Head of caudate nucleus (tissue), 42 donors: Measurements from ENCODE around the gene CMIP.

Experiments used
- DNase-seq, 42 donors: peaks; one replicate each; pipeline versions ENCODE4 v3.0.0 to v3.0.0-alpha.2; 2020 to 2021; ENCODE audit warnings: mixed read lengths in 7 of 42
- intact Hi-C: fragments of 100-400 bp; cut with DNase I; formaldehyde crosslinking; loops from one replicate; pipeline ENCODE4 v1.15.0; 2022

The CMIP gene

GRCh38 chr16:81699596-81699995 is 255.0 kb downstream of the CMIP start:
- intact Hi-C loops, result loop anchor here (10.0 kb wide), 1 partner anchor 75 kb away; no protein-coding TSS in a partner anchor
- no peak for DNase-seq

- DNase-seq, result peak in 14 of 42 donors; percentile 24 to 73 (median 42)
- intact Hi-C loops, result no loop called here
Measured at GRCh38 chr16:81700071-81700779, 255.6 kb downstream of the CMIP start.

GRCh38 chr16:81700780-81701165 is 256.2 kb downstream of the CMIP start:
- no peak for DNase-seq
- intact Hi-C loops, result no loop called here

GRCh38 chr16:81701296-81701970 is 256.8 kb downstream of the CMIP start:
- intact Hi-C loops, result no loop called here
- no peak for DNase-seq

- intact Hi-C loops, result no loop called here
Measured at GRCh38 chr16:81702506-81702905, 257.9 kb downstream of the CMIP start.

GRCh38 chr16:81703177-81704155 is 258.9 kb downstream of the CMIP start:
- DNase-seq, result peak in 28 of 42 donors; percentile 31 to 78 (median 57)
- intact Hi-C loops, result no loop called here

More at GRCh38 chr16:81702506-81702905, 257.9 kb downstream of the CMIP start:
- DNase-seq, result no peak

- intact Hi-C loops, result no loop called here
- DNase-seq, result no peak
Measured at GRCh38 chr16:81705261-81705660, 260.7 kb downstream of the CMIP start.

- DNase-seq, result peak in 7 of 42 donors; percentile 39 to 71 (median 47)
Measured at GRCh38 chr16:81706327-81707295, 262.0 kb downstream of the CMIP start.

GRCh38 chr16:81707411-81708265 is 263.0 kb downstream of the CMIP start:
- intact Hi-C loops, result no loop called here
- DNase-seq, result peak in 10 of 42 donors; percentile 28 to 64 (median 49)

More at GRCh38 chr16:81706327-81707295, 262.0 kb downstream of the CMIP start:
- intact Hi-C loops, result no loop called here

- DNase-seq, result peak in 28 of 42 donors; percentile 16 to 77 (median 50)
- intact Hi-C loops, result no loop called here
Measured at GRCh38 chr16:81708266-81709015, 263.8 kb downstream of the CMIP start.

GRCh38 chr16:81709016-81709900 is 264.6 kb downstream of the CMIP start:
- intact Hi-C loops, result no loop called here
- no peak for DNase-seq

GRCh38 chr16:81710044-81710443 is 265.4 kb downstream of the CMIP start:
- intact Hi-C loops, result no loop called here
- no peak for DNase-seq

GRCh38 chr16:81710596-81710995 is 266.0 kb downstream of the CMIP start:
- DNase-seq, result no peak
- intact Hi-C loops, result no loop called here

GRCh38 chr16:81711657-81712319 is 267.2 kb downstream of the CMIP start:
- intact Hi-C loops, result no loop called here
- peak in 2 of 42 donors; percentile 49 to 61 for DNase-seq

GRCh38 chr16:81712681-81713080 is 268.1 kb downstream of the CMIP start:
- intact Hi-C loops, result no loop called here
- no peak for DNase-seq
